ENCODE data around the gene P2RY11.

DNA sequence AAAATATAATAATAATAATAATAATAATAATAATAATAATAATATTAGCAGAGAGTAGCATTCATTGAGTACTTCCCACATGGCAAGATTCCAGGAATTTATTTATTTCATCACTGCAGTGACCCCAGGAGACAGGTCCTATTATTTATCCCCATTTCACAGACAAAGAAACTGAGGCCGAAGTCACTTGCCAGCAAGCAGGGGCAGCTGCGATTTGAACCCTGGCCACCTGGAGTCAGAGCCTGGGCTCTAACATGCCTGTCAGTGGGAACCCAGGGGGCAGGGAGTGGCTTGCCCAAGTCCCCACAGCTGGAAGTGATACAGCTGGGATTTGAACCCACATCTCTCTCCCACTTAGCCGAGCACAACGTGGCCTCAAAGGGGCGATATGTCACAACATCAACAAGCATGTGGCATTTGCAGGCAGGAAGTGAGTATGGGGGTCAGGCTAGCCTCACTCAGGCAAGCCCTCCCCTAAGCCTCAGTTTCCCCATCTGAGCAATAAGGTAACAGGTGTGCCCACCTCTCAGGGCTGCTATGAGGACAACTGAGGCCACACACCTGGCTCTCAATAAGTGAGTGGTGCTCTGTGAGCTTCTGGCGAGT lies 22.4 kb upstream of the P2RY11 start:
- TF ChIP-seq, protein P1, sequence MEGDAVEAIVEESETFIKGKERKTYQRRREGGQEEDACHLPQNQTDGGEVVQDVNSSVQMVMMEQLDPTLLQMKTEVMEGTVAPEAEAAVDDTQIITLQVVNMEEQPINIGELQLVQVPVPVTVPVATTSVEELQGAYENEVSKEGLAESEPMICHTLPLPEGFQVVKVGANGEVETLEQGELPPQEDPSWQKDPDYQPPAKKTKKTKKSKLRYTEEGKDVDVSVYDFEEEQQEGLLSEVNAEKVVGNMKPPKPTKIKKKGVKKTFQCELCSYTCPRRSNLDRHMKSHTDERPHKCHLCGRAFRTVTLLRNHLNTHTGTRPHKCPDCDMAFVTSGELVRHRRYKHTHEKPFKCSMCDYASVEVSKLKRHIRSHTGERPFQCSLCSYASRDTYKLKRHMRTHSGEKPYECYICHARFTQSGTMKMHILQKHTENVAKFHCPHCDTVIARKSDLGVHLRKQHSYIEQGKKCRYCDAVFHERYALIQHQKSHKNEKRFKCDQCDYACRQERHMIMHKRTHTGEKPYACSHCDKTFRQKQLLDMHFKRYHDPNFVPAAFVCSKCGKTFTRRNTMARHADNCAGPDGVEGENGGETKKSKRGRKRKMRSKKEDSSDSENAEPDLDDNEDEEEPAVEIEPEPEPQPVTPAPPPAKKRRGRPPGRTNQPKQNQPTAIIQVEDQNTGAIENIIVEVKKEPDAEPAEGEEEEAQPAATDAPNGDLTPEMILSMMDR (conservative IDR thresholded peaks at IDR 0.05; ENCODE audit: low read length) = no peak
- TF ChIP-seq EZH2phosphoT487 (IDR thresholded peaks at IDR 0.05; ENCODE audit: borderline replicate concordance, low read depth, low read length) = no peak

Data from OCI-LY7 (cell line).